AG09309 (cell line): Measurements from ENCODE around the gene IQSEC3.

ENCODE experiments used
- DNase-seq: peaks from one replicate; pipeline ENCODE4 v3.0.0-alpha.2; 2010; ENCODE audit warnings: low read depth
- H3K4me3 ChIP-seq: 2 replicates; pipeline ENCODE4 v1.5.1; 2011; ENCODE audit warnings: mild to moderate bottlenecking, low read depth, low read length, moderate library complexity; ENCODE audit not compliant: control insufficient read depth
- TF ChIP-seq, protein P1 (sequence below): IDR thresholded peaks from 2 replicates; pipeline ENCODE4 v1.5.1; 2011; ENCODE audit warnings: mild to moderate bottlenecking, low read depth, low read length, inconsistent platforms; ENCODE audit not compliant: insufficient read depth, control insufficient read depth; ENCODE audit errors: missing control alignments

The IQSEC3 gene

DNA sequence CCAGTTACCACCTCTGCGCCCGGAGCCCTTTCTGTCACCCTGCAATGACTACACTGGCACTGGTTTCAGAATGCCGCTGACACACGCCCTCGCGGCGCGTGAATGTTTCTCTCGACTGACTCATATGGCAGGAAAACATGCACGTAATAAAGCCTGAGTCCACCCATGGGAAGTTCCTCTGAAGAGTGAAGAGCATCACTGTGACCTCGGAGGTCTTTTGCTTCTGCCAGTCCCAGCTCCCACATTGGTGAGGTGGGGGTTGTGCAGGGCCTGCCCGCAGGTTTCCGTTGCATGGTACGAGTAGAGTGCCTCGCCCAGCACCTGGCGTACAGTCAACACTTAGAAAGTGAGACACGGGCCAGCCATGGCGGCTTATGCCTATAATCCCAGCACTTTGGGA is 158.4 kb downstream of the IQSEC3 start:
- H3K4me3 ChIP-seq, result no peak overlapping the region
- TF ChIP-seq, protein P1, sequence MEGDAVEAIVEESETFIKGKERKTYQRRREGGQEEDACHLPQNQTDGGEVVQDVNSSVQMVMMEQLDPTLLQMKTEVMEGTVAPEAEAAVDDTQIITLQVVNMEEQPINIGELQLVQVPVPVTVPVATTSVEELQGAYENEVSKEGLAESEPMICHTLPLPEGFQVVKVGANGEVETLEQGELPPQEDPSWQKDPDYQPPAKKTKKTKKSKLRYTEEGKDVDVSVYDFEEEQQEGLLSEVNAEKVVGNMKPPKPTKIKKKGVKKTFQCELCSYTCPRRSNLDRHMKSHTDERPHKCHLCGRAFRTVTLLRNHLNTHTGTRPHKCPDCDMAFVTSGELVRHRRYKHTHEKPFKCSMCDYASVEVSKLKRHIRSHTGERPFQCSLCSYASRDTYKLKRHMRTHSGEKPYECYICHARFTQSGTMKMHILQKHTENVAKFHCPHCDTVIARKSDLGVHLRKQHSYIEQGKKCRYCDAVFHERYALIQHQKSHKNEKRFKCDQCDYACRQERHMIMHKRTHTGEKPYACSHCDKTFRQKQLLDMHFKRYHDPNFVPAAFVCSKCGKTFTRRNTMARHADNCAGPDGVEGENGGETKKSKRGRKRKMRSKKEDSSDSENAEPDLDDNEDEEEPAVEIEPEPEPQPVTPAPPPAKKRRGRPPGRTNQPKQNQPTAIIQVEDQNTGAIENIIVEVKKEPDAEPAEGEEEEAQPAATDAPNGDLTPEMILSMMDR, result no peak
- no peak for DNase-seq

DNA sequence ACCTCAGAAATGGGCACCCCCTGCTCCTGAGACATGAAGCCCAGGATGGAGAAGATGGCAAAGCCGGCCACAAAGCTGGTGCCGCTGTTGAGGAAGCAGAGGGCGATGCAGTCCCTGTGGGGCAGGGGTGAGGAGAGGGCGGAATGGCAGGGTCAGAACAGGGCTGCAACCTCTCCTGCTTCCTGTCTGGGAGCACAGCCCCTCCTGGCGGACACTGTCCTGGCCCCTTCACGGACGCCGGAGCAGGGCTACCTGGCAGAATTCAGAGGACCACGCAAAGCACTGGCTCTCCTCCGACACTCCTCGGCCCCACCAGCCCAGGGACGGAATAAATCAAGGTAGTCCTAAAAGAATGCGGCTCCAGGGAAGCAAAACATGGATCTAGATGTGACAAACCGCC is 159.8 kb downstream of the IQSEC3 start:
- TF ChIP-seq, protein P1, result no peak
- H3K4me3 ChIP-seq, result no peak overlapping the region
- no peak for DNase-seq

DNA sequence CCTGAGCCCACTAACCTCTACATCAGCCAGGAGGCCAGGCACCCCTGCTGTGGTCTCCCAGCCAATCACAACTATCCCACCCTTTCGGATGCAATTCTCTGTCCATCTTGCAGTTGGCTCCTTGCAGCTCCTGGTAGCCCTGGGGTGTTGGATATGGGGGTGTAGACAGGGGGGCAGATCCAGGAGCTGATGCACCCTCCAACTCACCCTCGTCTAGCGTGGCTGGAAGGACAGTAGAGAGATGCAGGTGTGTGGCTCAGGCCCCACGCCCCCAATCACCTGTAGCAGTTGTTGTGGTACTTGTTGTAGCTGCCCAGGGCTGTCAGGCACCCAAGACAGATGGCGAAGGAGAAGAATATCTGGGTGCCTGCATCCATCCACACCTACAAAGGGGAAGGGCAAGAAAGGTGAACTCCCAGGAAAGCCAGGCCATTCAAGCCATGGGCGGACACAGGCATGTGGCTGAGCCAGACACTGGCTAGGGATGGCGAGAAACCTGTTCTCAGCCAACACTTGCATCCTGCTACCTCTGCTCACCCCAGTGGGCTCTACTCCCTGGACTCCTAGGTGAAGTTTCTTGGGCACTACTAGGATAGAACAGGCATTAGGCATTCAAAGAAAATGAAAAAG is 160.8 kb downstream of the IQSEC3 start:
- no peak overlapping the region for H3K4me3 ChIP-seq
- no peak for DNase-seq
- TF ChIP-seq, protein P1, result no peak
